HUES48 (cell line): ENCODE data around the gene TSPAN13.

Experiments used
- H3K27ac ChIP-seq: one replicate; pipeline ENCODE4 v1.7.0; 2013; ENCODE audit warnings: low read depth, low read length, inconsistent platforms
- H3K27me3 ChIP-seq: 2 replicates; pipeline ENCODE4 v1.6.1; 2013; ENCODE audit warnings: mild to moderate bottlenecking, low read length; ENCODE audit not compliant: control insufficient read depth, insufficient read depth
- H3K36me3 ChIP-seq: 2 replicates; pipeline ENCODE4 v1.6.1; 2013; ENCODE audit warnings: low read length; ENCODE audit not compliant: control insufficient read depth, insufficient read depth
- H3K4me1 ChIP-seq: 2 replicates; pipeline ENCODE4 v1.6.1; 2013; ENCODE audit warnings: mild to moderate bottlenecking, low read length; ENCODE audit not compliant: control insufficient read depth, insufficient read depth
- H3K4me3 ChIP-seq: 2 replicates; pipeline ENCODE4 v1.5.1; 2013; ENCODE audit warnings: mild to moderate bottlenecking, low read depth, low read length
- H3K9ac ChIP-seq: 2 replicates; pipeline ENCODE4 v1.6.1; 2013; ENCODE audit warnings: mild to moderate bottlenecking, low read depth, low read length, moderate library complexity
- H3K9me3 ChIP-seq: 2 replicates; pipeline ENCODE4 v1.6.1; 2013; ENCODE audit warnings: low read length; ENCODE audit not compliant: control insufficient read depth, insufficient read depth

TSPAN13 gene

GRCh38 chr7:16753102-16753931 lies at the start of gene TSPAN13:
TSS of gene TSPAN13 (plus strand) at chr7:16753755. CDS start at chr7:16753968, 213 bp downstream.
- Histone ChIP-seq H3K9ac (peak within 1 kb of the TSS; percentile 37; the same call in 1 of the 2 replicates), H3K9me3 (no peaks in the 10 kb centered on the region), H3K4me3 (peak within 1 kb of the TSS; percentile 84), H3K27me3 (peaks cover 12% of the 10 kb centered on the region), H3K27ac (peak within 1 kb of the TSS; percentile 54), H3K4me1 (peaks cover 22% of the 10 kb centered on the region), H3K36me3 (no peaks in the 10 kb centered on the region)

GRCh38 chr7:16708511-16708910 lies 45.0 kb upstream of the TSPAN13 start:
- Histone ChIP-seq H3K4me3 (no peak overlapping the region), H3K27me3 (no peaks in the 10 kb centered on the region), H3K9ac (no peak overlapping the region), H3K36me3 (peaks cover 24% of the 10 kb centered on the region), H3K4me1 (peaks cover 12% of the 10 kb centered on the region; the same call in 1 of the 2 replicates), H3K27ac (no peak overlapping the region), H3K9me3 (no peaks in the 10 kb centered on the region)

DNA sequence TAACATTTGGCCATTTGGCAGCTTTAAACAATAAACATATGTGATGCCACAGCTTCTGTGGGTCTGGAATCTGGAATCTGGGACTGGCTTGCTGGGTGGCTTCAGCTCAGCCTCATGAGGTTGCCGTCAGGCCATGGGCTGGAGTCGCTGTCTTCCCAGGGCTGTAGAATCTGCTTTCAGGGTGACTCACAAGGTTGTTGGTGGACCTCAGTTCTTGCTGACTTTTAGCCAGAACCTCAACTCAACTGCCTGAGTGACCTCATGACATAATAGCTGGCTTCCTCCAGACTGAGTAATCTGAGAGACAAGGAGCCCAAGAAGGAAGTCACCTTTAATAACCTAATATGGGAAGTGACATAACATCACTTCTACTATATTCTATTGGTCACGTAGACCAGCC lies 44.6 kb upstream of the TSPAN13 start:
- H3K27ac ChIP-seq: no peak overlapping the region
- no peaks in the 10 kb centered on the region for H3K9me3 ChIP-seq
- peaks cover 12% of the 10 kb centered on the region; the same call in 1 of the 2 replicates for H3K4me1 ChIP-seq
- no peak overlapping the region for H3K9ac ChIP-seq
- no peaks in the 10 kb centered on the region for H3K27me3 ChIP-seq
- H3K4me3 ChIP-seq: no peak overlapping the region
- H3K36me3 ChIP-seq: peaks cover 19% of the 10 kb centered on the region

DNA sequence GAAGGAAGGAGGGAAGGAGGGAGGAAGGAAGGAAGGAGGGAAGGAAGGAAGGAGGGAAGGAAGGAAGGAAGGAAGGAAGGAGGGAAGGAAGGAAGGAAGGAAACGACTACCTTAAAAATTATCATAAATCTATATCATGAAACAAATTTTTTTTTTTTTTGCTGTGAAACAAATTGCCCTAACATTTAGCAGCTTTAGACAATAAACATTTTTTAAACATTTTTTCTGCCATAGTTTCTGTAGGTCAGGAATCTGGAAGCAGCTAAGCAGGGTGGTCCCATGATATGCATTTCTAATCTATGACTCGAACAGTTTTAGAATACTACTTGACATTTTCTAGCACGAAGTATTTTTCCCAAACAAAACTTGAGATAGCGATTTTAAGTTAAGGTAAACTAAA lies 42.9 kb upstream of the TSPAN13 start:
- no peaks in the 10 kb centered on the region for H3K9me3 ChIP-seq
- H3K4me3 ChIP-seq: no peak overlapping the region
- H3K9ac ChIP-seq: no peak overlapping the region
- peaks cover 12% of the 10 kb centered on the region; the same call in 1 of the 2 replicates for H3K4me1 ChIP-seq
- H3K36me3 ChIP-seq: peaks cover 7% of the 10 kb centered on the region
- no peak overlapping the region for H3K27ac ChIP-seq
- no peaks in the 10 kb centered on the region for H3K27me3 ChIP-seq

DNA sequence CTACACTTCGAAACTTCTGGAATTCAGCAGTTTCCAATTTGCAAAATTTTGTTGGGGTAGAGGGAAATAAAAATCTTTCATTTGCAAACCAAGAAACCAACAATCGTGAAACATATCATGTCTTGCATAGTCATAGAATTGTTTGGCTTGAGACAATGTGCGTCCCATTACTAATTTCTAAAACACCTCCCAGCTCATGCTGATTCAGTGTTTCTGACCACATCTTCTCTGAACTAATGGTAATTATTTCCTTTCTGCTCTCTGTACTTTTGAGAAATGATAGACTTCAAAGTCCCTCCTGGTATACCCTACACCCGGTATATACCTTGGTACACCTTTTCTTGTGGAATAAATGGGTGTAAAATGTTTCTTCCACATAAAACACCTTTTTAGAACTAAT lies 41.8 kb upstream of the TSPAN13 start:
- Histone ChIP-seq H3K4me3 (no peak overlapping the region), H3K9ac (no peak overlapping the region), H3K4me1 (peaks cover 12% of the 10 kb centered on the region; the same call in 1 of the 2 replicates), H3K9me3 (no peaks in the 10 kb centered on the region), H3K27me3 (no peaks in the 10 kb centered on the region), H3K27ac (no peak overlapping the region), H3K36me3 (no peaks in the 10 kb centered on the region)

GRCh38 chr7:16712916-16713315 lies 40.6 kb upstream of the TSPAN13 start:
- Histone ChIP-seq H3K4me1 (peaks cover 12% of the 10 kb centered on the region; the same call in 1 of the 2 replicates), H3K36me3 (no peaks in the 10 kb centered on the region), H3K27me3 (no peaks in the 10 kb centered on the region), H3K27ac (no peak overlapping the region), H3K9ac (no peak overlapping the region), H3K4me3 (no peak overlapping the region), H3K9me3 (no peaks in the 10 kb centered on the region)

DNA sequence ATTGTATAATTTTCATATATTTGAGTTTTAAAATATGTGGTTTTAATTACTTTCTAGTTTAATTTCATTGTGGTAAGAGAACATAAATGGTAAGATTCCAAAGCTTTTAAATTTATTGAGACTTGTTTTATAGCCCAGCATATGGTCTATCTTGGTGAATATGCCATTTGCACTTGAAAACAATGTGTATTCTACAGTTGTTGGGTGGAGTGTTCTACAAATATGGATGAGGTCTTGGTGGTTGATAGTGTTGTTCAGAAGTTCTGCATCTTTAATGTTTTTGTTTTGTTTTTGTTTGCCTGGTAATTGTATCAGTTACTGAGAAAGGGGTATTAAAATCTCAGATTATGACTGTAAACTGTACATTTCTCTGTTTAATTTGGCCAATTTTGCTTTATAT lies 37.6 kb upstream of the TSPAN13 start:
- Histone ChIP-seq H3K4me3 (no peak overlapping the region), H3K36me3 (no peaks in the 10 kb centered on the region), H3K27me3 (no peaks in the 10 kb centered on the region), H3K9ac (no peak overlapping the region), H3K27ac (no peak overlapping the region), H3K4me1 (no peaks in the 10 kb centered on the region), H3K9me3 (no peaks in the 10 kb centered on the region)

DNA sequence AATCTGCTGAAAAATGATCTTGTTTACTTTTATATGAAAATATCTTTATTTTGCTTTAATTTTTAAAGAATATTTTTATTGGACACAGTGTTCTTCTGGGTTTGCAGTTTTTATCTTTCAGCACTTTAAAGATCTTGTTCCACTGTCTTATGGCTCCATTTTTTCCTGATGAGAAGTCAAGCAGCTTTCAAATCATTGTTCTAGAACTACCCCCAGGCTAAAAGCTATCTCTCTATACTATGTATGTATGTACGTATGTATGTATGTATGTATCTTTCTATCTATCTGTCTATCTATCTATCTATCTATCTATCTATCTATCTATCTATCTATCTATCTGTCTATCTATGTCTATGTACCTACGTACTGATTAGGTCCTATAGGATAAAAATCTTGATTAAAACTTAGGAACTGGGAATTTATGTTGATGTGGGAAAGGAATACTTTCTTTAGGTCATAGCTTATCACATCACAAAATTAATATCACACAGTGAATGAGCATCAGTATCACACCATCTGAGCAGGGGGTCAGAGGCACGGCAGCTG lies 35.4 kb upstream of the TSPAN13 start:
- H3K4me1 ChIP-seq: no peaks in the 10 kb centered on the region
- H3K27ac ChIP-seq: no peak overlapping the region
- no peaks in the 10 kb centered on the region for H3K9me3 ChIP-seq
- no peaks in the 10 kb centered on the region for H3K27me3 ChIP-seq
- H3K9ac ChIP-seq: no peak overlapping the region
- H3K36me3 ChIP-seq: no peaks in the 10 kb centered on the region
- H3K4me3 ChIP-seq: no peak overlapping the region

GRCh38 chr7:16719699-16720098 lies 33.9 kb upstream of the TSPAN13 start:
- no peak overlapping the region for H3K27ac ChIP-seq
- H3K4me1 ChIP-seq: no peaks in the 10 kb centered on the region
- H3K36me3 ChIP-seq: no peaks in the 10 kb centered on the region
- no peaks in the 10 kb centered on the region for H3K9me3 ChIP-seq
- no peak overlapping the region for H3K4me3 ChIP-seq
- H3K27me3 ChIP-seq: no peaks in the 10 kb centered on the region
- no peak overlapping the region for H3K9ac ChIP-seq

GRCh38 chr7:16721541-16721940 lies 32.0 kb upstream of the TSPAN13 start:
- no peaks in the 10 kb centered on the region for H3K4me1 ChIP-seq
- no peaks in the 10 kb centered on the region for H3K36me3 ChIP-seq
- no peak overlapping the region for H3K27ac ChIP-seq
- H3K9ac ChIP-seq: no peak overlapping the region
- H3K9me3 ChIP-seq: no peaks in the 10 kb centered on the region
- no peak overlapping the region for H3K4me3 ChIP-seq
- no peaks in the 10 kb centered on the region for H3K27me3 ChIP-seq

GRCh38 chr7:16724344-16724743 lies 29.2 kb upstream of the TSPAN13 start:
- Histone ChIP-seq H3K27me3 (no peaks in the 10 kb centered on the region), H3K9me3 (no peaks in the 10 kb centered on the region), H3K4me1 (no peaks in the 10 kb centered on the region), H3K27ac (no peak overlapping the region), H3K36me3 (no peaks in the 10 kb centered on the region), H3K9ac (no peak overlapping the region), H3K4me3 (no peak overlapping the region)
